Jurkat, Clone E6-1 (cell line): ENCODE measurements around the gene TENM4.
"Not testable (repeated sequence)": the region's sequence is repeated elsewhere in the genome, so short reads cannot be mapped to it uniquely, and the experiment has no call there.

Source experiments
- DNase-seq: peaks from one replicate; pipeline ENCODE4 v3.0.0-alpha.2; 2011; ENCODE audit warnings: low read depth, low spot score
- H3K4me3 ChIP-seq: 2 replicates; pipeline ENCODE4 v1.5.1; 2011; ENCODE audit warnings: mild to moderate bottlenecking, low read length, control low read depth, moderate library complexity

Gene TENM4

GRCh38 chr11:78641541-78641940, 799.3 kb downstream of the TENM4 start:
- no peak overlapping the region for H3K4me3 ChIP-seq
- DNase-seq: no peak

DNA sequence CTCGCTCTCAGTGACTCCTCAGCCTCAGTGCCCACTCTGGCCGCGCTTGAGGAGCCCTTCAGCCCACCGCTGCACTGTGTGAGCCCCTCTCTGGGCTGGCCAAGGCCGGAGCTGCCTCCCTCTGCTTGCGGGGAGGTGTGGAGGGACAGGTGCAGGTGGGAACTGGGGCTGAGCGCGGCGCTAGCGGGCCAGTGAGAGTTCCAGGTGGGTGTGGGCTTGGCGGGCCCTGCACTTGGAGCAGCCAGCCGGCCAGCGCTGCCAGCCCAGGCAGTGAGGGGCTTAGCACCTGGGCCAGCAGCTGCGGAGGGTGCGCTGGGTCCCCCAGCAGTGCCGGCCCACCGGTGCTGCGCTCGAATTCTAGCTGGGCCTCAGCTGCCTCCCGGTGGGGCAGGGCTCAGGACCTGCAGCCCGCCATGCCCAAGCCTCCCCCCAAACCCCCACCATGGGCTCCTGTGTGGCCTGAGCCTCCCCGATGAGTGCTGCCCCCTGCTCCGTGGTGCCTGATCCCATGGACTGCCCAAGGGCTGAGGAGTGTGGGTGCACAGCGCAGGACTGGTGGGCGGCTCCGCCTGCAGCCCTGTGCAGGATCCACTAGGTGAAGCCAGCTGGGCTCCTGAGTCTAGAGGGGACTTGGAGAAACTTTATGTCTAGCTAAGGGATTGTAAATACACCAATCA, 802.0 kb downstream of the TENM4 start:
- no peak for DNase-seq
- no peak overlapping the region for H3K4me3 ChIP-seq

GRCh38 chr11:78637527-78637926, 803.3 kb downstream of the TENM4 start:
- not testable (repeated sequence) for H3K4me3 ChIP-seq, DNase-seq

DNA sequence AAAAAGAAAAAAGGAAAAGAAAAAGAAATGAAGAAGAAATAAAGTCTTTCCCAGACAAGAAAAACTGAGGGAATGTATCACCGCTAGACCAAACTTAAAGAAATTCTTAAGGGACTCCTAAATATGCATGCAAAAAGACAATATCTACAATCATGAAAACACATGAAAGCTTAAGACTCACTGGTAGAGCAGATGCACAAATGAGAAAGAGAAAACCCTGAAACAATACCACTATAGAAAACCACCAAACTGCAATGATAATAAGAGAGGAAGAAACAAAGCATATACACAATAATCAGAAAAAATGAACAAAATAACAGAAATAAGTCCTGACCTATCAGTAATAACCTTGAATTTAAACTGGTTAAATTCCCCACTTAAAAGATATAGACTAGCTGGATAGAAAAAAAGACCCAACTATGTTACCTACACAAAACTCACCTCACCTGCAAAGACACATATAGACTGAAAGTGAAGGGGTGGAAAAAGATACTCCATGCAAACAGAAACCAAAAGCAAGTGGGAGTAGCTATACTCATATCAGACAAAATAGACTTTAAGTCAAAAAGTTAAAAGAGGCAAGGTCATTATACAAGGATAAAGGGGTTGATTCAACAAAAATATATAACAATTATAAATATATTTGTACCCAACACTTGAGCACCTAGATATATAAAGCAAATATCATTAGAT, 804.9 kb downstream of the TENM4 start:
- DNase-seq: no peak

GRCh38 chr11:78633516-78634310, 807.1 kb downstream of the TENM4 start:
- no peak overlapping the region for H3K4me3 ChIP-seq
- no peak for DNase-seq

More for the DNA sequence above, 804.9 kb downstream of the TENM4 start:
- no peak overlapping the region for H3K4me3 ChIP-seq

DNA sequence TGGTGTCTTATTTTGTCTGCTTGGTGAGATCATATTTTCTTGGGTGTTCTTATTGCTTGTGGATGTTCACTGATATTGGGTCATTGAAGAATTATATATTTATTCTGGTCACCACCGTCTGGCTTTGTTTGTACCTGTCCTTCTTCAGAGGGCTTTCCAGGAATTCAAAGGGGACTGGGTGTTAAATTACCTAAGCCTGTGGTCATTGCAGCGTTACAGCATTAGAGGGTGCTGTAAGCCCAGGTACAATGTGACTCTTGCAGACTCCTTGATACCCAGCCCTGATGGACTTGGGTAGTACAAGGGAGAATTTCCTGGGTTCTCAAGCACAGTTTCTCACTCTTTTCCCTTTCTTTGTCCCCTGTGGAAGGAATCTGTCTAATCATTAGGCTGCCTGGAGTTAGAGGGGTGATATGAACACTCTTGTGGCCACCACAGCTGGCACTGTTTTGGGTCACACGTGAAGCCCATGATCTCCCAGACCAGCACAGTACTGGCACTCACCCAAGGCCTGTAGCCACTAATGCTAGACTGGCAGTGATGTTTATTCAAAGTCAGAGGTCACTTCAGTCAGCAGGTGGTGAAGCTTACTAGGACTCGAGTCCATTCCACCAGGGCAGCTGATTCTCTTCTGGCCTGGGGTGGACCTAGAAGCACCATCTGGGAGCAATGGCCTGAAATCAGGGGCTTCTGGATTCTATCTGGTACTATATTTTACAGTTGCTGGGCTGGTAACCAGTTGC, 810.1 kb downstream of the TENM4 start:
- no peak overlapping the region for H3K4me3 ChIP-seq
- no peak for DNase-seq

GRCh38 chr11:78630155-78630554, 810.7 kb downstream of the TENM4 start:
- H3K4me3 ChIP-seq: no peak overlapping the region
- DNase-seq: no peak

- no peak overlapping the region for H3K4me3 ChIP-seq
- DNase-seq: no peak
Observed at GRCh38 chr11:78622666-78623065, 818.2 kb downstream of the TENM4 start.

DNA sequence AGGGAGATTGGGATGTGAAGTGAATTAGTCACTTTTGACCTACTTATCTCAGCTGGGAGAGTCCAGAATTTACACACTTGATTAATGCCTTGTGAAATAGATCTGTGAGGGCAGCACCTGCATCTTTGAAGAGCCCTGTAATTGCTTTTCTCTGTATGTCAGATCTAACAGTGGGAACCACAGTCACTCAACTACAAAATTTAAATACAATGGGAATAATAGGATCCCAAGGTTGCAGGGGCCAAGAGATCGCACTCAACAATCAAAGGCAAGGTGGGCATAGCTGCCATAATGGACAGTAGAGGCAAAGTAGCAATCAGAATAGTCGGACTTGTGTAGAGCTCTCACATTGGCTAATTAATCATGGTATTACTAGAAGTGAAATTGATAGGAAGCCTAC, 820.7 kb downstream of the TENM4 start:
- no peak overlapping the region for H3K4me3 ChIP-seq
- DNase-seq: no peak

DNA sequence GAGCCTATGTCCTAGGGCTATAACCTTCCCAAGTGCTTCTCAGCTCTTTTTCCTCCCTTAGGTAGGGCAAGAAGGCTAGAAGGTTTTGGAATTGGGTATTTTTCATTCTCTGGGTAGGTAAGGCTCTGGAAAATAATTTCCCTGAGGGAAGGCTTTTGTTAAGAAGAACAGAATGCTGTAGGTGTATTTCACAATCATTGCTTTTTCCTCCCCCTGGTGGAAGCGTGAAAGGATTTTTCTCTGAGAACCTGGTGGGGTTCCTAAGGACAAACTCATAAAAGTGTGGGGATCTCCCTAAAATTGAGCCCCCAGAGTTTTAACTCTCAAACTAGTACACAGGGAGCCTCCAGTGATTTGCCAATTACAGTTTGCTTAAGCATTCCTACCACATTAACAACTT, 825.1 kb downstream of the TENM4 start:
- no peak for DNase-seq
- no peak overlapping the region for H3K4me3 ChIP-seq

DNA sequence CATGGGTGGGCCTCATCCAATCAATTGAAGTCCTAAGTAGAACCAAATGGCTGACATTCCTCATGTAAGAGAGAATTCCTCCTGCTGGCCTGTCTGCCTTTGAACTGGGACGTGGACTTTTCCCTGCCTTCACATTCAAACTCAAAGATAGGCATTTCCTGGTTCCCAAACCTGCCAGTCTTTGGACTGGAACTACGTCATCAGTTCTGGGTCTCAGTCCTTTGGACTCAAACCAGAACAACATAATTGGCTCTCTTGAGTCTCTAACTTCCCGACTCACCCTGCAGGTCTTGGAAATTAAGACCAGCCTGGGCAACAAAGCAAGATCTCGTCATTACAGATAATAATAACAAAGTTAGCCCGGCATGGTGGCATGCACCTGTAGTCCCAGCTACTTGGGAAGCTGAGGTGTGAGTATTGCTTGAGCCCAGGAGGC, 827.4 kb downstream of the TENM4 start:
- no peak for DNase-seq
- H3K4me3 ChIP-seq: no peak overlapping the region

- no peak for DNase-seq
- H3K4me3 ChIP-seq: no peak overlapping the region
Observed at GRCh38 chr11:78612721-78613377, 828.0 kb downstream of the TENM4 start.

DNA sequence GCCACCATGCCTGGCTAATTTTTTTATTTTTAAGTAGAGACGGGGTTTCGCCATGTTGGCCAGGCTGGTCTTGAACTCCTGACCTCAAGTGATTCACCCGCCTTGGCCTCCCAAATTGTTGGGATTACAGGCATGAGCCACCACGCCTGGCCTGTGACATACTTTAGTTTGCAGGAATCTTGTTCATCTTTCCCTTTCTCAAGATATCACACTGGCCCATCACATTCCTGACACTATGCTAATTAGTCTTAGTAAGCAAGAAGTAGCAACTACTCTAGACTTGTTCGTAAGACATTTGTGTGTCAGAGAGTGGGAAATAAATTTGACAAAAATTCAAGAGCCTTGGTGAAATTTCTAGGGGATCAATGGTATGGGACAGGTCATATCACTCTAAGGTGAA, 831.5 kb downstream of the TENM4 start:
- not testable (repeated sequence) for H3K4me3 ChIP-seq, DNase-seq

DNA sequence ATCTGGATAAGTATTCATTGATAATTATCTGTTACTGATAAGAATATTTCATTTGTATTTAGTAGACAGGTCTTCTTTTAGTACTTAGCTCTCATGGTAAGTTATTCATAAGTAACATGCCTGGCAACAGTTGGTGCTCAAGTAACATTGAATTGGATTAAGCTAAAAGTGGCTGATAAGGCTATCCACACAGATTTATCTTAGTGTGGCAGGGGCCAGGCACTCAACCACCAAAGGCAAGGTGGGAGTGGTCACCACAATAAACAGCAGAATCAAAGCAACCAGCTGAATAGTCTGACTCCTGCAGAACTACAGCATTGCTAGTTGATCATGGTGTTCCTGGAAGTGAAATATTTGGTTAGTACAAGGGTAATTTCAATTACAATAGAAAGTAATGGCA, 833.1 kb downstream of the TENM4 start:
- DNase-seq: no peak
- H3K4me3 ChIP-seq: no peak overlapping the region

DNA sequence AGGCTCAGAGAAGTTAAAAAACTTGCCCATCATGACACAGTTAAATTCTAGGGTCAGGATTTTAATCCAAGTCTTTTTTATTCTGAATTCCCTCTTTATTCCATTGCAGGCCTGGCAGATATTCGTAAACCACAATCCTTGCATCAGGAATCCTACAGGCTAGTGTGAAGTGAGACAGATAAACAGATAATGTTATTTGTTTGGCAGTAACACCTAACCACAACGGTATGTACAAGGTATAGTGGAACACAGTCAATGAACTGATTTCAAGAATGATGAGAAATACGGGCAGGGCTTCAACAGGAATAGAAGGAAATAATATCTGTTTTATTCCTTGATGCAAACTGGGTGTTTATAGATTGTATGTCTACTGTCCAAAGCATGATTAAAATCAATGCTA, 834.2 kb downstream of the TENM4 start:
- no peak overlapping the region for H3K4me3 ChIP-seq
- no peak for DNase-seq

DNA sequence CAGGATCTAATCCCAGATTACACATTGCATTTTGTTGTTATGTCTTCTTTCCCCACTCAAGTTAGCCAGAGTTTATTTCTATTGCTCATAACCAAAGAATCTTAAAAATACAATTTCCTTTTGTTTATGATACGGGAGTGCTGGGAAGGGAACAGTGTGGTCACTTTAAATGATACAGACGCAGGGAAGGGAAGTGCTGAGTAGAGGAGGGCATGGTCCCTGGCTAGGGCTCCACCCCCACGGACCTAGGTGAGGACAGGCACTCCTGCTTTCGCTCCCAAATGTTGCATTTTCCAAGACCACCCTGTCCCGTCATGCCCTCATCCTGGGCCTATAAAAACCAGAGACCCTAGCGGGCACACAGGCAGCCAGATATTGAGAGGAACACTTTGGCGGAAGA, 835.5 kb downstream of the TENM4 start:
- H3K4me3 ChIP-seq: no peak overlapping the region
- no peak for DNase-seq

DNA sequence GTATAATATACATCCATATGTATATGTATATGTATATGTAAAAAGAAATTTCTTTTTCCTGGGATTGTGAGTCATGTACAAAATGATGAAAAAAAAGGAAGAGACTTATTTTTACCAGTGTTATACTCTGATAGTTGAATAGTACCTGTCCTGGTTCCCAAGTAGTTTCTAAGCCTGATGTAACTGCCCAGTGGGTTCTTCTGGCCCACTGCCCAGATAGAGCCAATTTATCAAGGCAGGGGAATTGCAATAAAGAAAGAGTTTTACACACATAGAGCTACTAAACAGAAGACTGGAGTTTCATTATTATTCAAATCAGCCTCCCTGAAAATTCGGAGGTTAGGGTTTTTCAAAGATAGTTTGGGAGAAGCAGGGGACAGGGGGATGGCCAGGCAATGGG, 837.0 kb downstream of the TENM4 start:
- DNase-seq: no peak
- no peak overlapping the region for H3K4me3 ChIP-seq
